IMR-90 (cell line): ENCODE results near the gene SLC39A11. TPM values are rescaled to one million over a fixed set of nuclear protein-coding genes. Genes with fewer than 3 reads are reported as not detected.
A peak's percentile ranks its signal among the peaks of the same experiment; 100 is the strongest.
"Not testable (repeated sequence)": the region's sequence is repeated elsewhere in the genome, so short reads cannot be mapped to it uniquely, and the experiment has no call there.

Experiments
- ATAC-seq: fragments of 200-7000 bp; cut with Tn5 transposase; 2 replicates; pipeline ENCODE4 v1.9.1; 2020; ENCODE audit warnings: low read depth, mild to moderate bottlenecking, moderate library complexity
- BruUV-seq: library from RNA; stranded (reverse); fragments of 400-500 nt; replicated peaks from 2 replicates; lab custom pipeline; 2021; lab: Mats Ljungman, UMichigan
- CTCF ChIA-PET: fragments of 300-600 bp; formaldehyde crosslinking; extraction: SDS; loops from one replicate; lab custom pipeline; 2021; ENCODE audit warnings: antibody characterized with exemption; lab: Yijun Ruan, JAX
- POLR2A ChIA-PET: fragments of 300-600 bp; sonication (Branson Sonifier 250); formaldehyde crosslinking; loops from one replicate; lab custom pipeline; 2022; ENCODE audit warnings: antibody characterized with exemption; ENCODE audit not compliant: unreplicated experiment; lab: Charles Lee
- DNase-seq: peaks from one replicate; pipeline ENCODE4 v3.0.0; 2013
- H2AFZ ChIP-seq: replicated peaks from 2 replicates; pipeline ENCODE3; 2013; ENCODE audit warnings: low read length, mild to moderate bottlenecking; ENCODE audit not compliant: poor library complexity
- H2AK5ac ChIP-seq: 2 replicates; pipeline ENCODE4 v1.6.1; 2013; ENCODE audit warnings: low read depth, low read length, inconsistent platforms
- H2AK9ac ChIP-seq: replicated peaks from 2 replicates; pipeline ENCODE3; 2013; ENCODE audit warnings: mild to moderate bottlenecking, low read depth, low read length, moderate library complexity; ENCODE audit not compliant: poor library complexity
- H2BK120ac ChIP-seq: 2 replicates; pipeline ENCODE4 v1.6.1; 2013; ENCODE audit warnings: low read depth, low read length, inconsistent platforms
- H2BK15ac ChIP-seq: 3 replicates; pipeline ENCODE4 v1.6.1; 2013; ENCODE audit warnings: low read depth, low read length, inconsistent platforms
- H2BK20ac ChIP-seq: 2 replicates; pipeline ENCODE4 v1.6.1; 2013; ENCODE audit warnings: low read depth, mild to moderate bottlenecking, inconsistent platforms, low read length, moderate library complexity
- H2BK5ac ChIP-seq: 2 replicates; pipeline ENCODE4 v1.6.1; 2013; ENCODE audit warnings: mild to moderate bottlenecking, low read depth, low read length, inconsistent platforms; ENCODE audit not compliant: poor library complexity, severe bottlenecking
- H3K14ac ChIP-seq: replicated peaks from 2 replicates; pipeline ENCODE4 v1.6.1; 2013; ENCODE audit warnings: low read depth, low read length, inconsistent platforms
- H3K18ac ChIP-seq: 2 replicates; pipeline ENCODE4 v1.6.1; 2013; ENCODE audit warnings: low read depth, low read length, control low read depth
- H3K23ac ChIP-seq: 2 replicates; pipeline ENCODE4 v1.6.1; 2013; ENCODE audit warnings: low read depth, low read length, inconsistent platforms
- H3K27ac ChIP-seq: 2 replicates; pipeline ENCODE4 v1.5.1; 2013; ENCODE audit warnings: mild to moderate bottlenecking, control low read depth, low read length; ENCODE audit not compliant: insufficient read depth
- H3K27me3 ChIP-seq: 2 replicates; pipeline ENCODE4 v1.6.1; 2013; ENCODE audit warnings: low read length; ENCODE audit not compliant: control insufficient read depth, insufficient read depth
- H3K36me3 ChIP-seq: 2 replicates; pipeline ENCODE4 v1.6.1; 2013; ENCODE audit warnings: low read length, mixed read lengths; ENCODE audit not compliant: control insufficient read depth, insufficient read depth
- H3K4ac ChIP-seq: 2 replicates; pipeline ENCODE4 v1.6.1; 2013; ENCODE audit warnings: low read depth, low read length, inconsistent platforms
- H3K4me1 ChIP-seq: 2 replicates; pipeline ENCODE4 v1.6.1; 2013; ENCODE audit warnings: low read length, mixed read lengths; ENCODE audit not compliant: control insufficient read depth, insufficient read depth
- H3K4me2 ChIP-seq: 2 replicates; pipeline ENCODE4 v1.6.1; 2013; ENCODE audit warnings: low read depth, mild to moderate bottlenecking, control low read depth, low read length, moderate library complexity
- H3K4me3 ChIP-seq: 2 replicates; pipeline ENCODE4 v1.5.1; 2013; ENCODE audit warnings: low read depth, mild to moderate bottlenecking, control low read depth, low read length, moderate library complexity; ENCODE audit not compliant: insufficient read depth
- H3K56ac ChIP-seq: 2 replicates; pipeline ENCODE4 v1.6.1; 2013; ENCODE audit warnings: low read length, inconsistent platforms; ENCODE audit not compliant: insufficient read depth; ENCODE audit errors: extremely low read depth
- H3K79me1 ChIP-seq, 2 experiments: 2 replicates each; pipeline ENCODE4 v1.6.1; 2013; ENCODE audit warnings: low read length in 2 of 2, inconsistent platforms in 1 of 2, low read depth in 1 of 2
- H3K9ac ChIP-seq: 2 replicates; pipeline ENCODE4 v1.6.1; 2013; ENCODE audit warnings: low read depth, low read length, control low read depth
- H3K9me1 ChIP-seq: 2 replicates; pipeline ENCODE4 v1.6.1; 2013; ENCODE audit warnings: low read length, inconsistent platforms; ENCODE audit not compliant: insufficient read depth
- H3K9me3 ChIP-seq: 2 replicates; pipeline ENCODE4 v1.6.1; 2013; ENCODE audit warnings: low read length; ENCODE audit not compliant: control insufficient read depth, insufficient read depth
- H4K20me1 ChIP-seq: 2 replicates; pipeline ENCODE4 v1.6.1; 2013; ENCODE audit warnings: low read length, inconsistent platforms; ENCODE audit not compliant: insufficient read depth
- H4K5ac ChIP-seq: 2 replicates; pipeline ENCODE4 v1.6.1; 2013; ENCODE audit warnings: mild to moderate bottlenecking, low read depth, low read length, control low read depth
- H4K8ac ChIP-seq, 2 experiments: 2 replicates each; pipeline ENCODE4 v1.6.1; 2013; ENCODE audit warnings: low read depth in 2 of 2, low read length in 2 of 2, control low read depth in 1 of 2, inconsistent platforms in 1 of 2
- H4K91ac ChIP-seq: 2 replicates; pipeline ENCODE4 v1.6.1; 2013; ENCODE audit warnings: low read depth, low read length, inconsistent platforms; ENCODE audit not compliant: insufficient read depth
- WGBS, 2 experiments: methylation state at CpG; one replicate each; pipeline versions ENCODE4 v1.1.5 to v1.1.7; 2013; ENCODE audit warnings: missing lambda C conversion rate in 2 of 2; ENCODE audit not compliant: insufficient read length in 1 of 2; ENCODE audit errors: extremely low coverage in 2 of 2; 5-methylcytosine and 5-hydroxymethylcytosine counted together
- dilution Hi-C: fragments of 300-500 bp; cut with HindIII; formaldehyde crosslinking; loops from one replicate; pipeline ENCODE4 v1.14.3; 2018; ENCODE audit warnings: low sequenced_read_pairs; ENCODE audit not compliant: unreplicated experiment
- in situ Hi-C: fragments of 300-500 bp; cut with MboI; formaldehyde crosslinking; loops from 3 replicates; pipeline ENCODE4 v1.14.3; 2019; ENCODE audit warnings: low sequenced_read_pairs, inconsistent platforms, mixed read lengths
- intact Hi-C: fragments of 100-400 bp; cut with micrococcal nuclease; formaldehyde crosslinking; loops from 2 replicates; pipeline ENCODE4 v1.10.0; 2022
- polyA plus RNA-seq, 3 experiments: library from polyadenylated mRNA; depleted of rRNA; stranded (reverse); fragments of >200 nt; gene quantifications; 2 replicates each; pipeline ENCODE4 v1.2.3, GENCODE V29; 2012; ENCODE audit warnings: low replicate concordance in 1 of 3
- total RNA-seq: library from RNA; depleted of rRNA; stranded (reverse); fragments of >200 nt; gene quantifications from 2 replicates; pipeline ENCODE4 v1.2.3, GENCODE V29; 2012

Gene SLC39A11
- total and polyA plus RNA-seq, 2 of the 4 experiments (the other 2 are of a cell fraction), result 8.8 to 14.3 TPM

- H3K56ac ChIP-seq, H3K36me3 ChIP-seq, H3K27ac ChIP-seq, H3K9me3 ChIP-seq, H3K9ac ChIP-seq, H3K79me1 ChIP-seq, H3K9me1 ChIP-seq, H2BK20ac ChIP-seq, ATAC-seq, H2BK15ac ChIP-seq, in situ Hi-C loops, H4K20me1 ChIP-seq, H2AFZ ChIP-seq, POLR2A ChIA-PET, H3K4ac ChIP-seq, H3K27me3 ChIP-seq, H4K91ac ChIP-seq, H3K18ac ChIP-seq, H3K4me2 ChIP-seq, H2AK5ac ChIP-seq, H2BK120ac ChIP-seq, H3K4me3 ChIP-seq, BruUV-seq, H3K23ac ChIP-seq, H3K14ac ChIP-seq, dilution Hi-C loops, H4K5ac ChIP-seq, H4K8ac ChIP-seq, H2BK5ac ChIP-seq, H2AK9ac ChIP-seq, intact Hi-C loops: not testable (repeated sequence)
- CTCF ChIA-PET, result interaction anchor here (0.6 to 0.7 kb wide), 2 partner anchors 12 to 1075 kb away, joined by 3 read pairs; no protein-coding TSS in a partner anchor
- 100% methylated on average over 1 of the region's 4 CpGs for WGBS, 2 experiments
- peaks cover 11% of the 10 kb centered on the region for H3K4me1 ChIP-seq
- peak; percentile 35 for DNase-seq
Observed at GRCh38 chr17:73059713-73060112, 32.8 kb downstream of the SLC39A11 start.
